ENCODE data around the gene DNASE1L1. TPM values are rescaled to one million over a fixed set of nuclear protein-coding genes. Genes with fewer than 3 reads are reported as not detected.

The DNASE1L1 gene
- total RNA-seq, 4 donors from 2014 or later: 21.7 to 41.4 (median 32.1) TPM

DNA sequence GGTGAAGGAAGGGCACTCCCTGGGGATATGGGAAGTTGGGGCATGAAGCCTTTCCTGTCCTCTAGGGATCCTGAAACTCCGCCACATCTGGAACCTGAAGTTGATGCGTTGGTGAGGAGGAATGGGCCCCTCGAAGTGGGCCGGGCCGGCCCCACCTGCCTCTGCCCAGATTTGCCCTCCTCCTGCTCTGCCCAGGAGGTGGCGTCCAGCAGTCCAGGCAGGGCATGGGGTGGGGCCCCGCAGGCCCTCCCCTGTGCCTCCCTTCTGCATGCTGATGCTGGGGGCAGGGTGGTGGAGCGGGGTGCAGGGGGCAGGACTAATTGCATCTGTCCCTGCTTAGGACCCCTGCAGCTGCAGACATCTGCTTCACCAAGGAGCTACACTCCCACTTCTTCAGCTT is 4.1 kb upstream of the DNASE1L1 start:
- H3K4me3 ChIP-seq: no peak overlapping the region
- WGBS, 2 donors: 100% methylated on average over 1 of the region's 8 CpGs; no CpG with 5 or more reads in 1 of the 2 donors
- peaks cover 0 to 19% (median 0%) of the 10 kb centered on the region in 3 donors for H3K36me3 ChIP-seq
- peak overlapping the region; percentile 90 to 97 (median 96) for H3K27ac ChIP-seq
- H3K4me1 ChIP-seq: peaks cover 0 to 43% (median 5%) of the 10 kb centered on the region in 3 donors
- TF ChIP-seq, protein P1, sequence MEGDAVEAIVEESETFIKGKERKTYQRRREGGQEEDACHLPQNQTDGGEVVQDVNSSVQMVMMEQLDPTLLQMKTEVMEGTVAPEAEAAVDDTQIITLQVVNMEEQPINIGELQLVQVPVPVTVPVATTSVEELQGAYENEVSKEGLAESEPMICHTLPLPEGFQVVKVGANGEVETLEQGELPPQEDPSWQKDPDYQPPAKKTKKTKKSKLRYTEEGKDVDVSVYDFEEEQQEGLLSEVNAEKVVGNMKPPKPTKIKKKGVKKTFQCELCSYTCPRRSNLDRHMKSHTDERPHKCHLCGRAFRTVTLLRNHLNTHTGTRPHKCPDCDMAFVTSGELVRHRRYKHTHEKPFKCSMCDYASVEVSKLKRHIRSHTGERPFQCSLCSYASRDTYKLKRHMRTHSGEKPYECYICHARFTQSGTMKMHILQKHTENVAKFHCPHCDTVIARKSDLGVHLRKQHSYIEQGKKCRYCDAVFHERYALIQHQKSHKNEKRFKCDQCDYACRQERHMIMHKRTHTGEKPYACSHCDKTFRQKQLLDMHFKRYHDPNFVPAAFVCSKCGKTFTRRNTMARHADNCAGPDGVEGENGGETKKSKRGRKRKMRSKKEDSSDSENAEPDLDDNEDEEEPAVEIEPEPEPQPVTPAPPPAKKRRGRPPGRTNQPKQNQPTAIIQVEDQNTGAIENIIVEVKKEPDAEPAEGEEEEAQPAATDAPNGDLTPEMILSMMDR (IDR thresholded peaks at IDR 0.05): no peak
- no peak for TF ChIP-seq POLR2A (IDR thresholded peaks at IDR 0.05)
- no peaks in the 10 kb centered on the region for H3K27me3 ChIP-seq
- H3K9me3 ChIP-seq: no peaks in the 10 kb centered on the region
- DNase-seq: no peak
- intact Hi-C loops (cut with DNase I): no loop called here

DNA sequence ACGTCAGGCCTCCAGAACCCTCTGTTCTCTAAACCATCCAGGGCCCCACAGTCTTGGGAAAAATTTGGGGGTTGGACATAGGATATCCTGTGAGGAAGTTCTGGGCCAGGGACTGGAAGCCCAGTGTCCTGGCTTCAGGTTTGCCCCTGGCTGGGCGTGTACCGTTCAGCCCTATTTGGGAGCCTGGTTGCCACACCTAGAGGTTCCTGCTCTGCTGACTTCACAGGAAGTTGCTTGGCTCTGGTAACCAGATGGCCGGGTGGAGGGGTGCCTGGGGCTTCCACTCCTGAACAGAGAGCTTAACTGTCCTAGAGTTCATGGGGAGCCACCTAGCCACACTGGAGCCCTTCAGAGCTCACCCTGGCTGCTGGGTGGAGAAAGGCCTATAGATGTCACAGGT is 3.4 kb upstream of the DNASE1L1 start:
- H3K36me3 ChIP-seq: peaks cover 0 to 19% (median 0%) of the 10 kb centered on the region in 3 donors
- H3K4me1 ChIP-seq: peaks cover 0 to 47% (median 5%) of the 10 kb centered on the region in 3 donors
- TF ChIP-seq, protein P1 (IDR thresholded peaks at IDR 0.05): no peak
- peak in 2 of 4 donors; percentile 9 to 12 for TF ChIP-seq POLR2A (IDR thresholded peaks at IDR 0.05)
- no peaks in the 10 kb centered on the region for H3K9me3 ChIP-seq
- no peak for DNase-seq
- no peaks in the 10 kb centered on the region for H3K27me3 ChIP-seq
- intact Hi-C loops (cut with DNase I): no loop called here
- H3K27ac ChIP-seq: peak overlapping the region; percentile 90 to 97 (median 96)
- peak overlapping the region; percentile 56 to 87 (median 82) for H3K4me3 ChIP-seq
- 35% methylated on average over 2 of the region's 4 CpGs; no CpG with 5 or more reads in 1 of the 2 donors for WGBS, 2 donors

DNA sequence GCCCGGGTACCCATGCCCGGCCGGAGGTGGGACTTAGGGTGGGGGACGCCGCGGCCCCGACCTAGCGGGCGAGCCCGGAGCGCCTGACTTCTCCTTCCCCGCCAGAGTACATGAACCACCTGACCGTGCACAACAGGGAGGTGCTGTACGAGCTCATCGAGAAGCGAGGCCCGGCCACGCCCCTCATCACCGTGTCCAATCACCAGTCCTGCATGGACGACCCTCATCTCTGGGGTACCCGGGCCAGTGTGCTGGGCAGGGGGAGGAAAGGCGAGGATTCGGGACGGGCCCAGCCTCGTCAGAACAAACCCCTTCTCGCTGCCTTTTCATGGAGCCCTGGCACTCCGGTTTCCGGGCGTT is 2.9 kb upstream of the DNASE1L1 start:
- intact Hi-C loops (cut with DNase I): no loop called here
- no CpG with 5 or more reads among the region's 29 CpGs for WGBS, 2 donors
- DNase-seq: no peak

DNA sequence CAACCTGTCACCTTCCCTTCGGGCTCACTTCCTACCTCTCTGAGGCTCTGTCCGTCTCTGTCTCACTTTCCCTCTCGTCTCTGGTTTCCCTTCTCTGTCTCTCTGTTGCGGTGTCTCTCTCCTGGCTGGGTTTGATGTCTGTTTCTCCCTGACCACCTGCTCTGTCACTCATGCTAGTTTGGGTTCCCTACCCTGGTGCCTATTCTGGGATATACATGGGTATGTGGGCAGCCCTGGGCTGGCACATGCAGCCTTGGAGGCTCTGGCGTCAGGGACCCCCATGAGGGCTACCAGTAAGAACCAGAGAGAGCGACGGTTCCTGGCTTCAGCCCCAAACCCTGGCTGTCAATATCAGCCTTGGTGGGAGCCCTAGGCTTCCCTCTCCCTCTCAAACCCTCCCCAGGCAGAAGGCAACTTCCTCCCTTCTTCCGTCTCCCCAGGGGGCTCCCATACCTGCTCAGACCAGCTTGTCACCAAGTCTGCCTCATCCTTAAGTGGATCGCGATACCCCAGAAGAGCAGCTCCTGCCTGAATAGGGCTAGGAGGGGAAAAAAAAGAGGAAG is 314 bp downstream of the DNASE1L1 start:
- Histone ChIP-seq H3K27ac (peak overlapping the region; percentile 76 to 97 (median 86)), H3K9me3 (no peaks in the 10 kb centered on the region), H3K36me3 (peaks cover 0 to 6% (median 0%) of the 10 kb centered on the region in 3 donors), H3K27me3 (no peaks in the 10 kb centered on the region), H3K4me1 (peaks cover 0 to 47% (median 5%) of the 10 kb centered on the region in 3 donors), H3K4me3 (peak overlapping the region; percentile 20 to 57 (median 36))
- DNase-seq: no peak
- TF ChIP-seq, protein P1 (IDR thresholded peaks at IDR 0.05): no peak
- TF ChIP-seq POLR2A (IDR thresholded peaks at IDR 0.05): no peak
- WGBS, 2 donors: 17 to 36% methylated on average over 4 to 7 of the region's 10 CpGs
- intact Hi-C loops (cut with DNase I): no loop called here

More for the DNA sequence above, 2.9 kb upstream of the DNASE1L1 start:
- H3K27ac ChIP-seq: peak overlapping the region; percentile 90 to 97 (median 96)
- H3K4me1 ChIP-seq: peaks cover 0 to 47% (median 5%) of the 10 kb centered on the region in 3 donors
- peak overlapping the region; percentile 56 to 87 (median 82) for H3K4me3 ChIP-seq
- TF ChIP-seq POLR2A (IDR thresholded peaks at IDR 0.05): peak in 2 of 4 donors; percentile 24 to 45
- TF ChIP-seq, protein P1 (IDR thresholded peaks at IDR 0.05): no peak
- no peaks in the 10 kb centered on the region for H3K27me3 ChIP-seq
- no peaks in the 10 kb centered on the region for H3K9me3 ChIP-seq
- H3K36me3 ChIP-seq: peaks cover 0 to 19% (median 0%) of the 10 kb centered on the region in 3 donors

DNA sequence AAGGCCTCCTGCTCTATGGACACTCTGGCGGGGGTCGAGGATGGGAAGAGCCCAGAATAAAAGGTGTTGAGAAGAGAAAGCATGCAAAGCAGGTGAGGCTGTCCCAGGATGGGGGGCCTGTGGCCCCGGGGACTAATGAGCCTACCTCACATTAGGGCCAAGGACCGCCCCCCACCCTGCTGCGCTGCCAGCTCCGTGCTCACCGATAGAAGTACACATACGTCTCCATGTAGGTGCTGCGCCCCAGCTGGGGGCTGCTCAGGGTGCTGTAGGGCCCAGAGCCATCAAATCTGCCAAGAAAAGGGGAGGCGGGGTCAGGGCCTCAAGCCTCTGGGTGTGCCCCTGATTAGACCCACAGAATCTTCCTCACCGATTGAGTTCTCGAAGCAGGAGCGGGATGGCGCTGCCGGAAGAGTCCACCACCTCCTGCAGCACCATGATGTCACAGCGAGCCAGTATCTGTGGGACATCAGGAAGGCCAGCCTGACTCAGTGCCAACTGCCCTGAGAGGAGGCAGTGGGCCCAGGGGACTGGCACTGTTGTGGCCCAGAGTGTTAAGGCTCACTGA is 4.3 kb downstream of the DNASE1L1 start:
- H3K9me3 ChIP-seq: no peaks in the 10 kb centered on the region
- H3K27ac ChIP-seq: no peak overlapping the region
- TF ChIP-seq POLR2A (IDR thresholded peaks at IDR 0.05): no peak
- TF ChIP-seq, protein P1 (IDR thresholded peaks at IDR 0.05): no peak
- intact Hi-C loops (cut with DNase I): loop anchor here (5.0 kb wide), 1 partner anchor 128 kb away; no protein-coding TSS in a partner anchor
- whole genome bisulfite sequencing, 2 donors: 86% methylated on average over 13 of the region's 16 CpGs; no CpG with 5 or more reads in 1 of the 2 donors
- H3K4me3 ChIP-seq: no peak overlapping the region
- H3K27me3 ChIP-seq: no peaks in the 10 kb centered on the region
- no peak for DNase-seq
- peaks cover 5 to 17% (median 13%) of the 10 kb centered on the region in 3 donors for H3K36me3 ChIP-seq
- H3K4me1 ChIP-seq: peaks cover 10 to 52% (median 11%) of the 10 kb centered on the region in 3 donors

Data from esophagus squamous epithelium (tissue), 5 donors.